Activated CD4-positive, alpha-beta T cell treated with anti-CD3 and anti-CD28 coated beads, Interleukin-2, Interleukin-4, amounts not matched to agents 100 ng/mL and 50 ng/mL, durations not matched to agents 16 hours and 8 hours (primary cell): Measurements from ENCODE around the gene ERCC1.

Experiments
- DNase-seq: peaks from one replicate; pipeline ENCODE4 v3.0.0-alpha.2; 2020; ENCODE audit warnings: low spot score

The ERCC1 gene

DNA sequence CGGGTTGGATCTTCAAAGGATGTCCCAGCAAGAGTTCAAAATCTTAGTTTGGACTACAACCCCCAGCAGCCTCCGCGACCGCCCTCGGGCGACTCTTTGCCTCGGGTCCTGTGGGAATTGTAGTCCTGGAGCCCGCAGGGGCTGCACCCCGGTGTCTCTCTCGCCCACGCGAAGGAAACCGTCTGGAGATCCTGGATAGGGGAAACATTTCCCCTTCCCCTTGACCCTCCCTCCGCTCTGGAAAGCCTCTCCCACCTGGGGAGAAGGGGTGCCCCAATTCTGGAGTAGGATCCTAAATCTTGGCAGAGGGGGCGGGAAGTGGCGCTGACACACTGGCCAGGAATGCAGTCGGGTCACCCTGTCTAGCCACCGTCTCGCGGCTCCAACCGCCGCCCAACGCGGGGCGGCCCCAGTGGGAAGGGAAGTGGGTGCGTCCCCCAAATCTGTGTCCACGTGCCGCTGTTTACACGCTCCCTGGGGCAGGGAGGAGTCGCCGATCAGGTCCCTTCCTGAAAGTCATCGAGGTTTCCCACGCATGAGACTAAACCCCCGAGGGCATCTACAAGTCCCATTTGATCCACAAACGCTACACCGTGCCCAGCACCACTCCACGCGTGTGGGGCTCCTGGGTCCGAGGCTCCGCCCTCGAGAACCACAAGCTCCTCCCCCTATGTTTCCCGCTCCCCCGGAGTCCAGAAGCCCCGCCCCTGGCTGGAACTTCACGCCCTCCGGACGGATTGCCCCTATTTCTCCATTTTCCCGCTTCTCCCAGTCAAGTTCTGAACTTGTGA lies 18.1 kb downstream of the ERCC1 start:
- peak; percentile 84 for DNase-seq

DNA sequence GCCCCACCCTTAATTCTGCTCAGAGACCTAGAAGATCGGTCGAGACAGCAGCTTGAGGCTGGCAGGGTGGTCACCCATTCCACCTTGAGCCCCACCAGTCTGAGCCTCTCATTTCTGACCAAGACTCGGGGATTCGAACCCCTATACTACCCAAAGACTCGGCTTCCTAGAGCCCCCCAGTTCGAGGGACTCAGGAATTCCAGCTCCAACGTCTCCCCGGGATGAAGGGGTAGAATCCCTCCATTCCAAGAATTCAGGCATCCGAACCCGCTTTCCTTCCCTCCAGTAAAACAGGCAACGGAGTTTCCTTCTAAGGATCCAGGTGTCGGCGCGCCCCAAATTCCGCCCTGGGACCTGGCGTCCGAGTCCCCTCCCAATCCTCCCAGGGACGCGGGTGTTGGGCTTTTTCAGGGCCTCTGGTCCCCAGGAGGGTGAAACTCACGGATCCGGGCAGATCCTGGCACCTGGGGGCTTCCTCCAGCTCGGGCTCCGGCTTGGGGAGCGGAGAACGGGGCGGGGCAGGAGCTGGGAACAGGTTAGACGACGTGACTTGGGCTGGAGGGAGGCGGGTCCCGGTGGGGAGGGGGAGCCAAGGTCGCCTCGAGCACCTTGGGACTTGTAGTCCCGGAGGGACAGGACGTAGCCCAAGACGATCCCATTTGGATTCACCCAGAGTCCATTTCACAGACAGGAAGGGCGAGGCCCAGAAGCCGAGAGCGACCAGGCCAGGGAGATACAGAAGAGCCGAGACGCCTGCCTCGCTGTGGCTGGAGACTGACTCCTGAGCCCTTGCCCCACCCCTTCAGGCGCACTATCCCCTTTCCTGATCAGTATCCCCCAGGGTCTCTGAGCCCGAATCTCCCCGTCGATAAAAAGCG lies 18.9 kb downstream of the ERCC1 start, which contains the start of gene PPP1R13L:
TSS of gene PPP1R13L (minus strand) at position 513 of the 878 bp plus-strand sequence. CDS start 6,751 bp downstream, outside the sequence.
- peak; percentile 65 for DNase-seq

DNA sequence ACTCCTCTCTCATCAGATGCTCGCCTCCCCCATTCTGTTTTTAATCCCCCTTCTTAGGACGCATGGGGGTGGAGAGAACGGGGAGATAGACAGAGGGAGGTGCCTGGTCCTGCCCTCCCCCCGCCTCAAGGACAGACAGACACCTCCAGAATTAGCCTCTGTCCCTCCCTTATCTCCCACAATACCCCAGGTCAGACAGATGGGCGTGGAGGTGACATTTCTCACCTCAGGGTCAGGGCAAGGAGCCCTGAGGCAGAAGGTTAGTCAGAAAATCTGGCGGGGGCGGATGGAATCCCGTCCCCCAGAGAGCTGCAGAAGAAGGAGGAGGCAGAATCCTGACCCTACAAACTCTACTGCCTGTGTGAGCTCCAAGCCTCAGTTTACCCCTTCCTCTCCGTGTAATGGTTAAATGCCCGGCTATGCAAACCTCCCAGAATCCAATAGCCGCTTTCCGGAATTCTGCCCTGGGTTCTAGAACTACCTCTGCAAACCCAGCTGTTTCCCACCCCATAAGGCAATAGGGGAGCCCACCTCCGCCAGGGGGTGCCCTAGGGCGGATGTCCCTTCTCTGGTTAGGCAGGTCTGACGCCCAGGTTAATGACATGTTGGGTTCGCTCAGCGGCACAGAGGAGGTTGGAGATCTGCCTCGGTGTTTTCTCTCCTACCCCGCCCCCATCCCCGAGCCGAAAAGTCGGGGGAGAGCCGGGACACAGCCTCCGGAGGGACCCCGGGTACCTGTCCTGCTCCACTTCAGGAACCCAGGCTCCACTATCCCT lies 19.7 kb downstream of the ERCC1 start:
- peak; percentile 69 for DNase-seq

DNA sequence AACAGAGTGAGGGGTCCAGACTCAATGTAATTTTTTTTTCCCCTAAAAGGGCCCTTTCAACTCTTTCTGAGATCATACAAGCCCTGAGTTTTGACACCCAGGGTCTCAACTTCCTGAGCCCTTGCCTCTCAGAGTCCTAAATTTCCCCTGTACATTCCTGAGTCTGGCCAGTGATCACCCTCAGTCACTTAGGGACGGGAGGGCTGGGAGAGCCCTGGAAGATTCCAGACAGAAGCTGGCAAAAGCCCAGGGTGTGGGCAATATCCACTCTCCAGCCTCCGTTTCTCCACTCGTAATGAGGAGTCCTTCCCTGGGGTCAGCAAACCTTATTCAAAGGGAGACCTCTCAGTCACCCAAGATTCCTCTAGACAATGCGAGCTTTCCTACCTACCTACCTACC lies 20.4 kb downstream of the ERCC1 start:
- DNase-seq, result no peak

DNA sequence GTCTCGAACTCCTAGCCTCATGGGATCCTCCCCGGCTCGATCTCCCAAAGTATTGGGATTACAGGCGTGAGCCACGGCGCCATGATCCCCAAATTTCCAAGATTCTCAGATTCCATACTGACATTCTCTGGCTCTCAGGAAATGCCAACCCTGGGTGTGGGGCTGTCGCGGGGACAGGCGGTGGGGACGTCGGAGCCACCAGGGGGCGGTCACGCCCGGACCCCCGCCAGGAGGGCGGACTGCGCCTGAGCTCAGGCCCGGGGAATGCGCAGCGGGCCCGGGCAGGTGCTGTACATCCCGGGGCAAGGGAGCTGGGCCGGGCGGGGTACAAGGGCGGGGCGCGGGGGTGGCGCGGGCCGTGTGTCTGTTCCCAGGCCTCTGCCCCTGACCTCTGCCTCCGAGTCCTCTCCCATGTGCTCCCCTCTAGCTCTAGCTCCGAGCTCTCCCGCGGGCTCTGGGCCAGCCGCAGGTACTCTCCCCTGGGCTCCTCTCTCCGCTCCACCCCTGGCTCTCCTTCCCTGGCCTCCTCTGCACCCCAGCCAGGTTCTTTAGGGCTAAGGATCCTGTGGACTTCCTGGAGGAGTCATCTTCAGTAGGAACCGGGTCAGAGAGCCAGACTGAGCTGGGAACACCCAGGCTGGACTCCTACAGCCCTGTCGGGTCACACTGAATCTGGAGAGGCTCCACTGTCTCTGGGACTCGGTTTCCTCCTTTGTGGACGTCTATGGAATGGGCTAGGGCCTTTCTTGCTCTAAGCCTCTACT lies 21.2 kb downstream of the ERCC1 start:
- DNase-seq, result no peak

DNA sequence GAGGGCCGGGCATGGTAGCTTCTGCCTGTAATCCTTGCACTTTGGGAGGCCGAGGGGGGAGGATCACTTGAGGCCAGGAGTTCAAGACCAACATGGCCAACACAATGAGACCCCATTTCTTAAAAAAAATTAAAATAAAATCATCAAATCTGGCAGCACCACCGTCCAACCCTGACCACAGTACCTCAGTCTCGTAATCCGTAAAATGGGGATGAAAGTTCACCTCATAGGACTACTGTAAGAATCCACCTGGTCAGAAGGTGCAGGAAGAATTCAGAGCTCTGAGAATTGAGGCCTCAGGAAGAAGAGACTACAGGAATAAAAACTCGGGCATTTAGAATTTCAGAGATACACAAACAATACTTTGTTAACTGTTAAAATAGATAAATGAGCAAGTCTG lies 21.9 kb downstream of the ERCC1 start:
- no peak for DNase-seq

DNA sequence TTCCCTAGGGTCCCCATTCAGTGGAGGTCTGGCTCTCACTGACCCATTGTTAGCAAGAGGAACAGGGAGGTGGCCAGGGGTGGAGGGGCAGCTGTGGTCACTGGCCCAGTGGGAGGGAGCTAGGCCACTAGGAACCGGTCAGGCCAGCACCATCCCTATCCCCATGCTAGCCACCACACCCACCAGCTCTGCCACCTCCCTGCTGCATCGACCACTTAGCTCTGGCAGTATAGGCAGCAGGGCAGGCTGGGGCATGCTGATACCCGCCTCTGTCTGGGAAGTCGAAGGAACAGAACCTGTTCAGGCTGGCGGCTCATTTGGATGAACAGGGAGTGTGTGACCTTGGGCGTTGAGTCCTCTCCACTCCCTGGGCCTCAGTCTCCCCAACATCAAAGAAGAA lies 23.5 kb downstream of the ERCC1 start:
- DNase-seq, result no peak

DNA sequence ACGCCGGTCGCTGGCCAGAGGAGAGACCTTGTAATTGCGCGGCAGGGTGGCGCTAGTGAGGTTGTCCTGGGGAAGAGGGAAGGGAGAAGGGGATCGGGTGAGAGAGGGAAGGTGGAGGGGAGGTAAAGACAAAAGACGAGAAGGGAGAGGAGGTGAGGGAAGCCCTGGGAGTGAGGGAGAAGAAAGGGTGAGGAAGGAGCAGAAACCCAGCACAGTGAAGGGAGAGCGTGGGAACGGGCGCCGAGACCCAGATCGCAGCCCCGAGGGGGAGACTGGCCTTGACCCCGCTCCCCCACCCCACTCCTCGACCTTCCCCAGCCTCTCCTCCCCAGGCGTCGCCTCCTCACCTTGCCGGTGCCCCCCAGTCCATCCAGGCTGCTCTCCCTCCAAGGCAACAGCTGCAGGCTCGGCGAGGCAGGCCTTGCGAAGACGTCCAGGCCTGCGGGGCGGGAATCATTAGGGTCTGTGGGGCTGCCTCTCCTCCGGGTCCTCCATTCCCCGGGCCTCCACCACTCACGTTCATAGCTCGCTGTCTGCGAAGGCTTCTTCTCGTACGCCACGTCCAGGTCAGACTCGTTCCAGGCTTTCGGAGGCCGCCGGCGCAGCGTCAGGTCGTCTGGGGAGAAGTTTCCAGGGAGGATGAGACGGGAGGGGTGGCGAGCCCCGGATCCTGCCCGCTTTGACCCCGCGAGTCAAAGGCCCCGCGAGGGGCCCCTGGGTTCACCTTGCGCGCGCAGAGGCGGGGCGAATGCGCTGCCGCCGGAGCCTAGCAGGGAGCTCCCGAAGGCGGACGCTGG lies 27.7 kb downstream of the ERCC1 start:
- no peak for DNase-seq

DNA sequence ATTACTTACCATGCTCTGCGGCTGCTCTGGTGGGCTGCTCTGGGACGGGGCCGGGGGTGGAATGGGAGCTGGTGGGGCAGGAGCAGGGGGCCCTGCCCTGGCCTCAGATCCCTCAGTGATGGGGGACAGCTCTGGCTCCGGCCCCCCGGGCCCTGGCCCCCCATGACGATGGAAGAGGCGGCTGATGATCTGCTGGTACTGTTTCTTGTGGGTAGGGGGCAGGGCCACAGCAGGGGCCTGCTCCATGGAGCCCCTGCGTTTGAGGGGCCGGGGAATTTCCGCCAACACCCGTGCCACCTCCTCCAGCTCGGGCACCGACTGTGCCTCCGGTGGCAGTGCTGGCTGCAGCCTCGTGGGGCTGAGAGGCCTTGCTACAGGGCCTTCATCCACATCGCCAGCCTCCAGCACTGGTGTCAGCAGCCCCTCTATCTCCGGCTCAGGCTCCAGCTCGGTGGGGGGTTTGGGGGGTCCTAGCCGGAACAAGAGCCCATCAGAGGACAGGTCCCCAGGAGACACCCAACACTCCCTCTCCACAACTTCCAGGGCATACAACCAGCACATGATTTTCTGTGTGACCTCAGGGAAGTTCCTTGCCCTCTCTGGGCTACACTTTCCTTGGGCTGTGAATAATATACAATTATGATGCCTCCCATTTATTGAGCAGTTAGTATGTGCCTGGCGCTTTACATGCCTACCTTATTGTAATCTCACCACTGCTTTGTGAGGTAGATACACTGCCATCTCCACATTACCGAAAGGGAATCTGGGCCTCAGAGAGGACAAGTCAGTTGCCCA lies 31.6 kb downstream of the ERCC1 start:
- no peak for DNase-seq

DNA sequence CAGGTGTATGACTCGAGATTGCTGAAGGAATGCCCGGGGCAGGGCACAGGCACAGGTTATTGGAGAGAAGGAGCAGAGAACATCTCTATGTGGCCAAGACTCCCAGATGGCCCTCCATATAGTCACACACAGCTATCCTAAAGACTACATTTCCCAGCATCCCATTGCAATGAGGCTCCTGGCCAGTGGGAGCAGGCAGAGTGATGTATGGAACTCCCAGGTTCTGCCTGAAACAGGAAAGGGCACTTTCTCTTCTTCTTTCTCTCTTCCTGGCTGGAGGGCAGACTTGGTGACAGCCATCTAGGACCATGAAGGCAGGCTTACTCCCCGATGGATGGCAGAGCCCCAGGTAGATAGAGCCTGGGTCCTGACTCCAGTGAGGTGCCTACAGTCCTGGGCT lies 32.4 kb downstream of the ERCC1 start:
- no peak for DNase-seq

DNA sequence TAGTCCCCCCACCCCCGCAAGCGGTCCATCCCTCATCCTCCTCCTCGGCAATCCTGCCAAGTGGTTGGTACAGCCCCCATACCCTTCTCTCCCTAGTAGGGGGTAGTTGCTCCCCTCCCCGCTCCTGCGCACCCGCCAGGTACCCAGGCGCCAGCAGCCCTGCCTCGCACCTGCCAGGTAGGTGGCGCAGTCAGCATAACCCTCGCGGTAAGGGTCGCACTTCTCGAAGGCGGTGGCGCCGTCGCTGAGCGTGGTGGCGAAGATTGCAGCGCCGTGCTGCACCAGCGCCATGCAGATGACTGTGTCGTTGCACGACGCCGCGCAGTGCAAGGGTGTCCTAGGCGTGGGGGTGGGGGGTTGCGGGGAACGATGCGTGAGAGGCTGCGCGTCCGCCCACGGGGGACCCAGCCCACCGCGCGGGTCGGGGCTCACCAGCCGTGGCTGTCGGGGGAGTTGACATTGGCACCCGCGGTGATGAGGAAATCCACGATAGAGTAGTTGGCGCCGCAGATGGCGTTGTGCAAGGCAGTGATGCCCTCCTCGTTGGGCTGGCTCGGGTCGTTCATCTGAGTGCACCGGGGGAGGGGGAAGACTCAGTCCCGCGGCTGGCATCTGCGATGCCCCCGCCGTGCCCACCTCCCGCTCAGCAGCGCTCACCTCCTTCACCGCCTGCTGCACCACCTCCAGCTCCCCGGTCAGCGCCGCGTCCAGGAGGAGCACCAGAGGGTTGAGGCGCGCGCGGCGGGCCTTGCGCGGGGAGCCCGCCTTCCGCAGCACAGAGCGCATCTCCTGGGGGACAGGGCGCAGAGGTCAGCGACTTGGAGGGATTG lies 38.1 kb downstream of the ERCC1 start:
- DNase-seq, result no peak

DNA sequence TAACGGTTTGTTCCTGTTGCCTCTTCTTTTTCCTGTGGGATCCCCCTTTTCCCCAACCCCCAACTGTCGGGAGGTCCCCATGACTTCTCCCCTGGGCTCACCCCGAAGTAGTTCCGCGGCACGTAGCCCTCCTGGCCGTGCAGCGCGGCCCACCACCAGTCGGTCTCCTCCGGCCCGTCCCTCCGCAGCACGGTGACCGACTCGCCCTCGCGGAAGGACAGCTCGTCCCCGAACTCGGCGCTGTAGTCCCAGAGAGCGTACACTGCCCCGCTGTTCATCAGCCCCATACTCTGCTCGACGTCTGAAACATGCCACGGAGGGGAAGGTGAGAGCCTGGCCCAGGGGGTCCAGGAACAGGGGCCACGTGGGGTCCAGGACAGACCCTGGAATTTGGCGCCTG lies 41.3 kb downstream of the ERCC1 start:
- DNase-seq, result no peak

DNA sequence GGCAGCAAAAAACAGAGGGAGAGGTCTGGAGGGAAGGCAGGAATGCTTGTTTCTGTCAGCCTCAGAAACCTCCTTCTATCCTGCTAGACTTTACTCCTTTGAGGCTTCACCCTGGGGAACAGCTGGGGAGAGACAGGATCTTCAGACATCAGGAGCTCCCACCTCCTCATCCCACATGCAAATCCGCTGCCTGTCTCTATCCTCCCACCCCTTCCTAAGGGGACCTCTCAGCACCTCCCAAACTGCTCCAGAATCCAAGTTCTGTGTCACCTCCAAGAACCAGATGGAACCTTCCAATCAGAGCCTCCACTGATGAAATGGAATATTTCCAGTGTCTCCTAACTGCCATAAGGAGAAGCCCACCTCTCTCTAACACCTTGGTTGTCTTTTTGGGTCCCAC lies 43.6 kb downstream of the ERCC1 start:
- DNase-seq, result no peak

DNA sequence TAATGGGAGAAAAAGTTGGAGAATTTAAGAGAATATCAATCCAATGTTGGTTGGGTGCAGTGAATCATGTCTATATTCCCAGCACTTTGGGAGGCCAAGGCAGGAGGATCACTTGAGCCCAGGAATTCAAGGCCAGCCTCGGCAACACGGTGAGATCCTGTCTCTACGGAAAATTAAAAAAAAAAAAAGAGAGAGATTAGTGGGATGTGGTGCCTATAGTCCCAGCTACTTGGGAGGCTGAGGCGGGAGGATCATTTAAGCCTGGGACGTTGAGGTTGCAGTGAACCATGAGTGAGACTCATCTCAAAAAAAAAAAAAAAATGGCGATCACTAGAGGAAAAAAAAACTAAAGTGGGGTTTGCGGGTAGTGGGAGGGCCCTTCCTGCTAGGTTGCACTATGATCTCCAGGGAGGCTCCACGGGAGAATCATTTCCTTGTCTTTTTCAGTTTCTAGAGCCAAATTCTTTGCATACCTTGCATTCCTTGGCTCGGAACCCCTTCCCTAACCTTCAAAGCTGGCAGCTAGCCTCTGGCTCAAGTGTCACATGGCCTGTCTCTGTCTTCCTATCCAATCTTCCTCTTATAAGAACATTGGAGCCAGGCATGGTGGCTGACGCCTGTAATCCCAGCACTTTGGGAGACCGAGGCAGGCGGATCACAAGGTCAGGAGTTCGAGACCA lies 47.5 kb downstream of the ERCC1 start:
- no peak for DNase-seq

DNA sequence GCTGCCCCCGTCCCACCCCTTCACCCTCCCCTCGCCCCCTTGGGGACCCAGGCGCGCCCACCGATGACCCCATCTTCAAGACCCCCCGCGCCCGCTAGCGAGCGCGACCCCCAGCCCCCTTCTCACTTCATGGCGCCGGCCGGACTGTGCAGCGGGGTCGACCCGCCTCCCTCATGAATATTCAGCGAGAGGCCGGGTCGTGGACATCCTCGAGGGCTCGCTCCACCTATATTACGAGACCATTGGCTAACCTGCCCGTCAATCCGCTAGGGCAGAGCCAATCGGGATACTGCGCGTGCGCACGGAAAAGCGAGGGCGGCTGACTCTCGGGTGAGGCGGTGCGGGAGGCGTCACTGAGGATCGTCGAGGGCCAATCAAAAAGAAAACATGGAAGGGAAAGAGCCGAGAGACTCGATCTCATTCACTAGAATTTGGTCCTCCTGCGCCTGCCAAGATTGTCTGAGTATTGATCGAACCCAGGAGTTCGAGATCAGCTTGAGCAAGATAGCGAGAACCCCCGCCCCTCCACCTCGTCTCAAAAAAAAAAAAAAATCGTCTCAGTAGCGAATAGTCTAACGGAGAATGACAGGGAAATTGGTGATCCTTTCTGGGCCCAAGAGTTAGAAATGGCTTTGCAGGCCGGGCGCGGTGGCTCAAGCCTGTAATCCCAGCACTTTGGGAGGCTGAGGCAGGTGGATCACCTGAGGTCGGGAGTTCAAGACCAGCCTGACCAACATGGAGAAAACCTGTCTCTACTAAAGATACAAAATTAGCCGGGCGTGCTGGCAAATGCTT lies 53.1 kb downstream of the ERCC1 start, which contains the start of gene ERCC2:
TSS of gene ERCC2 (minus strand) at position 164 of the 795 bp plus-strand sequence. CDS start at position 131, 33 bp downstream.
- DNase-seq, result peak; percentile 100

DNA sequence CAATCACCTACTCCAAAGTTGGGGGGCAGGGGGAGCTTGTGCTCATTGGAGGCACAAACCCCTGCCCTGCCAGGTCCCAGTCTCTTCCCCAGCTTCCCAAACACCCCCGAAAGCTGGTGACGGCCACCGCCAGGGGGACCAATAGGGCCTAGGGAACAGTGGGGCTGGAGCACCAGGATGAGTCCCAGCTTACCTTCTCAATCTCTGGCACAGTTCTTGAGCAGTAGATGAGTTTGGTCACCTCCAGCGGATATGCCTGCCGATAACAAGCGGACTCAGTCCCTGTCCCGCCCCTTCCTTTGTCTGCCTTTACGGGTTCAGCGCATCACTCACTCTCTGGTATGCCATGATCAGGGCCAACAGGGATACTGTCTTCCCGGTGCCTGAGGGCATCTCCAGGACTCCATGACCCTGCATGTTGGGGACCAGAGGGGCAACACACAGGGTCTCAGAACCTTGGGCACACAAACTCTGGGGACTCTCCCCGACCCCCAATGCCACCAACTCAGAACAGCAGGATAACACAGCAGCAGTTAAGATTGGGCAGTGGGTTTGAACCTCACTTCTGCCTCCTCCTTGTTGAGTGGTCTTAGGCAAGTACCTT lies 54.9 kb downstream of the ERCC1 start:
- DNase-seq, result no peak

DNA sequence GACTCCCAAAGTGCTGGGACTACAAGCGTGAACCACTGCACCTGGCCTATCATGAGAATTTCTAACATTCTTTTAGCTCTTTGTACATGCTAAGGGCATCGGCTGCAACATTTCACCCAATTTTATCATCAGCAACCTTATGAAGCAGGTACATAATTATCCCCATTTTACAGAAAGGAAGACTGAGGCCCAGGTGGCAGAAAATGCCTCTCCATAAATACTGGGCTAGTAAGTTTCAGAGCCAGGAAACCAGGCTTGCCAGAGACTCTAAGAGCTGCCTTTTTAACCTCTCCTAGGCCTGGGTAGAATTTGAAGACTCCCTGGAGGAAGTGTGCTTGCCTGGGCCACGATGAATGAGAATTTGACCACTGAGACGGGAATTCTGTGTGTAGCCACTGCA lies 55.6 kb downstream of the ERCC1 start:
- no peak for DNase-seq
